GM23338 (cell line): ENCODE measurements around the gene ANKS1B. TPM values are rescaled to one million over a fixed set of nuclear protein-coding genes. Genes with fewer than 3 reads are reported as not detected.

Experiments
- ATAC-seq: fragments of 200-7000 bp; cut with Tn5 transposase; 3 replicates; pipeline ENCODE4 v1.9.1; 2020
- DNase-seq: peaks from one replicate; pipeline ENCODE4 v3.0.0-alpha.2; 2015; ENCODE audit warnings: low spot score
- H2AFZ ChIP-seq: fragments of 200-600 bp; sonication (generic); 2 replicates; pipeline ENCODE4 v1.8.0; 2016; ENCODE audit warnings: antibody characterized with exemption, mild to moderate bottlenecking, moderate library complexity
- H3F3A ChIP-seq: fragments of 200-600 bp; sonication (generic); replicated peaks from 2 replicates; pipeline ENCODE4 v1.8.0; 2017; ENCODE audit warnings: antibody characterized with exemption, mixed run types, low read depth
- H3K27ac ChIP-seq: fragments of 200-600 bp; sonication (generic); 2 replicates; pipeline ENCODE4 v1.6.1; 2016; ENCODE audit warnings: low read depth
- H3K27me3 ChIP-seq: fragments of 200-600 bp; sonication (generic); 2 replicates; pipeline ENCODE4 v1.8.0; 2016; ENCODE audit warnings: mild to moderate bottlenecking, mixed run types, moderate library complexity; ENCODE audit not compliant: insufficient read depth
- H3K36me3 ChIP-seq: fragments of 200-600 bp; sonication (generic); 2 replicates; pipeline ENCODE4 v1.8.0; 2016; ENCODE audit warnings: mild to moderate bottlenecking; ENCODE audit not compliant: insufficient read depth
- H3K4me1 ChIP-seq: fragments of 200-600 bp; sonication (generic); 2 replicates; pipeline ENCODE4 v1.8.0; 2016; ENCODE audit warnings: mild to moderate bottlenecking, moderate library complexity; ENCODE audit not compliant: insufficient read depth
- H3K4me2 ChIP-seq: fragments of 200-600 bp; sonication (generic); 2 replicates; pipeline ENCODE4 v1.7.1; 2017; ENCODE audit warnings: mixed run types
- H3K4me3 ChIP-seq: fragments of 200-600 bp; sonication (generic); 2 replicates; pipeline ENCODE4 v1.6.1; 2016; ENCODE audit warnings: mixed run types
- H3K79me2 ChIP-seq: fragments of 200-600 bp; sonication (generic); replicated peaks from 2 replicates; pipeline ENCODE4 v1.8.0; 2017; ENCODE audit warnings: mild to moderate bottlenecking; ENCODE audit not compliant: insufficient read depth
- H3K9me2 ChIP-seq: fragments of 200-600 bp; sonication (generic); 2 replicates; pipeline ENCODE4 v1.8.0; 2017; ENCODE audit not compliant: insufficient read depth
- H4K20me1 ChIP-seq: fragments of 200-600 bp; sonication (generic); replicated peaks from 2 replicates; pipeline ENCODE4 v1.8.0; 2017; ENCODE audit warnings: mild to moderate bottlenecking; ENCODE audit not compliant: insufficient read depth
- H3K27ac Mint-ChIP-seq: 2 replicates; pipeline ENCODE4 v1.8.0; 2020; ENCODE audit warnings: inconsistent platforms, mild to moderate bottlenecking, moderate library complexity, mixed read lengths
- H3K27me3 Mint-ChIP-seq: 3 replicates; pipeline ENCODE4 v1.8.0; 2022; ENCODE audit warnings: low read depth, mild to moderate bottlenecking, moderate library complexity, mixed read lengths, inconsistent platforms; ENCODE audit not compliant: insufficient read depth, poor library complexity
- H3K36me3 Mint-ChIP-seq: 3 replicates; pipeline ENCODE4 v1.8.0; 2021; ENCODE audit warnings: low read depth, mild to moderate bottlenecking, inconsistent platforms, moderate library complexity, mixed read lengths
- H3K4me1 Mint-ChIP-seq: 3 replicates; pipeline ENCODE4 v1.8.0; 2020; ENCODE audit warnings: mild to moderate bottlenecking, inconsistent platforms, mixed read lengths
- H3K4me3 Mint-ChIP-seq: 3 replicates; pipeline ENCODE4 v1.8.0; 2021; ENCODE audit warnings: moderate library complexity, mild to moderate bottlenecking, inconsistent platforms, mixed read lengths
- H3K9me3 Mint-ChIP-seq: 3 replicates; pipeline ENCODE4 v1.8.0; 2020; ENCODE audit warnings: moderate library complexity, mild to moderate bottlenecking, inconsistent platforms, mixed read lengths
- CREB1 ChIP-seq: fragments of 250-450 bp; sonication (Bioruptor Pico); IDR thresholded peaks from 2 replicates; pipeline ENCODE4 v1.5.0; 2020; ENCODE audit warnings: low read depth, mild to moderate bottlenecking, moderate library complexity
- EZH2 ChIP-seq: fragments of 200-600 bp; sonication (generic); IDR thresholded peaks from one replicate; pipeline ENCODE4 v1.8.0; 2017; ENCODE audit warnings: antibody characterized with exemption, mild to moderate bottlenecking, low read depth; ENCODE audit not compliant: unreplicated experiment
- EZH2phosphoT487 ChIP-seq: fragments of 200-600 bp; sonication (generic); IDR thresholded peaks from one replicate; pipeline ENCODE4 v1.8.1; 2018; ENCODE audit warnings: antibody characterized with exemption; ENCODE audit not compliant: unreplicated experiment
- JUNB ChIP-seq: IDR thresholded peaks from one replicate; pipeline ENCODE4 v1.6.1; 2016; ENCODE audit warnings: antibody characterized with exemption; ENCODE audit not compliant: unreplicated experiment
- NANOG ChIP-seq: IDR thresholded peaks from 2 replicates; pipeline ENCODE4 v1.6.1; 2016; ENCODE audit warnings: antibody characterized with exemption, borderline replicate concordance
- POLR2AphosphoS5 ChIP-seq: IDR thresholded peaks from 2 replicates; pipeline ENCODE4 v1.6.1; 2016; ENCODE audit warnings: antibody characterized with exemption, low read depth
- STAT1 ChIP-seq: IDR thresholded peaks from one replicate; pipeline ENCODE4 v1.6.1; 2016; ENCODE audit warnings: antibody characterized with exemption; ENCODE audit not compliant: unreplicated experiment
- ZNF114 ChIP-seq: fragments of 250-450 bp; sonication (Bioruptor Pico); IDR thresholded peaks from 2 replicates; pipeline ENCODE4 v1.5.0; 2020; ENCODE audit warnings: mild to moderate bottlenecking, moderate library complexity
- ZNF331 ChIP-seq: fragments of 250-450 bp; sonication (Bioruptor Pico); IDR thresholded peaks from 2 replicates; pipeline ENCODE4 v1.5.0; 2020; ENCODE audit warnings: low read depth, mild to moderate bottlenecking, moderate library complexity
- polyA plus RNA-seq: library from polyadenylated mRNA; unstranded; fragments of >200 nt; fragmentation: Nextera tagmentation; extraction: Ambion mirVana; gene quantifications from 2 replicates; pipeline ENCODE4 v1.2.1, GENCODE V29; 2016
- total RNA-seq: library from RNA; depleted of rRNA; stranded (reverse); fragments of >200 nt; shearing (Covaris generic); gene quantifications from 2 replicates; pipeline ENCODE4 v1.2.3, GENCODE V29; 2014
- TF ChIP-seq, protein P1 (sequence below): fragments of 250-450 bp; sonication (Bioruptor Pico); IDR thresholded peaks from 2 replicates; pipeline ENCODE4 v1.5.0; 2020; ENCODE audit warnings: mild to moderate bottlenecking, moderate library complexity
- TF ChIP-seq, protein P2 (sequence below): IDR thresholded peaks from 2 replicates; pipeline ENCODE4 v1.6.1; 2016; ENCODE audit warnings: antibody characterized with exemption
- TF ChIP-seq, protein P3 (sequence below), 2 experiments: fragments of 200-600 bp in 1 of 2; sonication (generic) in 1 of 2; conservative IDR thresholded peaks; 2 replicates each; pipeline versions ENCODE4 v1.5.1 to v1.6.1; 2016 to 2017; ENCODE audit warnings: antibody characterized with exemption in 2 of 2, low read depth in 2 of 2, mild to moderate bottlenecking in 2 of 2, moderate library complexity in 1 of 2
- TF ChIP-seq, protein P4 (sequence below): IDR thresholded peaks from one replicate; pipeline ENCODE4 v1.6.1; 2018; ENCODE audit warnings: antibody characterized with exemption; ENCODE audit not compliant: unreplicated experiment

The ANKS1B gene
- total and polyA plus RNA-seq, 2 experiments from 2014 or later, result 4.3 to 5.8 TPM

GRCh38 chr12:98954506-98954905, 1030.2 kb downstream of the ANKS1B start:
- no peaks in the 10 kb centered on the region for H3K27me3 Mint-ChIP-seq
- no peak for ATAC-seq
- no peak overlapping the region for H3K4me2 ChIP-seq
- H3K9me2 ChIP-seq, result peaks cover 4% of the 10 kb centered on the region; the same call in 1 of the 2 replicates
- no peak for DNase-seq
- TF ChIP-seq, protein P1, sequence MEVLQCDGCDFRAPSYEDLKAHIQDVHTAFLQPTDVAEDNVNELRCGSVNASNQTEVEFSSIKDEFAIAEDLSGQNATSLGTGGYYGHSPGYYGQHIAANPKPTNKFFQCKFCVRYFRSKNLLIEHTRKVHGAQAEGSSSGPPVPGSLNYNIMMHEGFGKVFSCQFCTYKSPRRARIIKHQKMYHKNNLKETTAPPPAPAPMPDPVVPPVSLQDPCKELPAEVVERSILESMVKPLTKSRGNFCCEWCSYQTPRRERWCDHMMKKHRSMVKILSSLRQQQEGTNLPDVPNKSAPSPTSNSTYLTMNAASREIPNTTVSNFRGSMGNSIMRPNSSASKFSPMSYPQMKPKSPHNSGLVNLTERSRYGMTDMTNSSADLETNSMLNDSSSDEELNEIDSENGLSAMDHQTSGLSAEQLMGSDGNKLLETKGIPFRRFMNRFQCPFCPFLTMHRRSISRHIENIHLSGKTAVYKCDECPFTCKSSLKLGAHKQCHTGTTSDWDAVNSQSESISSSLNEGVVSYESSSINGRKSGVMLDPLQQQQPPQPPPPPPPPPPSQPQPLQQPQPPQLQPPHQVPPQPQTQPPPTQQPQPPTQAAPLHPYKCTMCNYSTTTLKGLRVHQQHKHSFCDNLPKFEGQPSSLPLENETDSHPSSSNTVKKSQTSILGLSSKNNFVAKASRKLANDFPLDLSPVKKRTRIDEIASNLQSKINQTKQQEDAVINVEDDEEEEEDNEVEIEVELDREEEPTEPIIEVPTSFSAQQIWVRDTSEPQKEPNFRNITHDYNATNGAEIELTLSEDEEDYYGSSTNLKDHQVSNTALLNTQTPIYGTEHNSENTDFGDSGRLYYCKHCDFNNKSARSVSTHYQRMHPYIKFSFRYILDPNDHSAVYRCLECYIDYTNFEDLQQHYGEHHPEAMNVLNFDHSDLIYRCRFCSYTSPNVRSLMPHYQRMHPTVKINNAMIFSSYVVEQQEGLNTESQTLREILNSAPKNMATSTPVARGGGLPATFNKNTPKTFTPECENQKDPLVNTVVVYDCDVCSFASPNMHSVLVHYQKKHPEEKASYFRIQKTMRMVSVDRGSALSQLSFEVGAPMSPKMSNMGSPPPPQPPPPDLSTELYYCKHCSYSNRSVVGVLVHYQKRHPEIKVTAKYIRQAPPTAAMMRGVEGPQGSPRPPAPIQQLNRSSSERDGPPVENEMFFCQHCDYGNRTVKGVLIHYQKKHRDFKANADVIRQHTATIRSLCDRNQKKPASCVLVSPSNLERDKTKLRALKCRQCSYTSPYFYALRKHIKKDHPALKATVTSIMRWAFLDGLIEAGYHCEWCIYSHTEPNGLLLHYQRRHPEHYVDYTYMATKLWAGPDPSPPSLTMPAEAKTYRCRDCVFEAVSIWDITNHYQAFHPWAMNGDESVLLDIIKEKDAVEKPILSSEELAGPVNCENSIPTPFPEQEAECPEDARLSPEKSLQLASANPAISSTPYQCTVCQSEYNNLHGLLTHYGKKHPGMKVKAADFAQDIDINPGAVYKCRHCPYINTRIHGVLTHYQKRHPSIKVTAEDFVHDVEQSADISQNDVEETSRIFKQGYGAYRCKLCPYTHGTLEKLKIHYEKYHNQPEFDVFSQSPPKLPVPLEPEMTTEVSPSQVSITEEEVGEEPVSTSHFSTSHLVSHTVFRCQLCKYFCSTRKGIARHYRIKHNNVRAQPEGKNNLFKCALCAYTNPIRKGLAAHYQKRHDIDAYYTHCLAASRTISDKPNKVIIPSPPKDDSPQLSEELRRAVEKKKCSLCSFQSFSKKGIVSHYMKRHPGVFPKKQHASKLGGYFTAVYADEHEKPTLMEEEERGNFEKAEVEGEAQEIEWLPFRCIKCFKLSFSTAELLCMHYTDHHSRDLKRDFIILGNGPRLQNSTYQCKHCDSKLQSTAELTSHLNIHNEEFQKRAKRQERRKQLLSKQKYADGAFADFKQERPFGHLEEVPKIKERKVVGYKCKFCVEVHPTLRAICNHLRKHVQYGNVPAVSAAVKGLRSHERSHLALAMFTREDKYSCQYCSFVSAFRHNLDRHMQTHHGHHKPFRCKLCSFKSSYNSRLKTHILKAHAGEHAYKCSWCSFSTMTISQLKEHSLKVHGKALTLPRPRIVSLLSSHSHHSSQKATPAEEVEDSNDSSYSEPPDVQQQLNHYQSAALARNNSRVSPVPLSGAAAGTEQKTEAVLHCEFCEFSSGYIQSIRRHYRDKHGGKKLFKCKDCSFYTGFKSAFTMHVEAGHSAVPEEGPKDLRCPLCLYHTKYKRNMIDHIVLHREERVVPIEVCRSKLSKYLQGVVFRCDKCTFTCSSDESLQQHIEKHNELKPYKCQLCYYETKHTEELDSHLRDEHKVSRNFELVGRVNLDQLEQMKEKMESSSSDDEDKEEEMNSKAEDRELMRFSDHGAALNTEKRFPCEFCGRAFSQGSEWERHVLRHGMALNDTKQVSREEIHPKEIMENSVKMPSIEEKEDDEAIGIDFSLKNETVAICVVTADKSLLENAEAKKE (CRISPR knock-in tag), result no peak
- no peak for TF ChIP-seq NANOG
- no peak for TF ChIP-seq POLR2AphosphoS5
- TF ChIP-seq, protein P2, sequence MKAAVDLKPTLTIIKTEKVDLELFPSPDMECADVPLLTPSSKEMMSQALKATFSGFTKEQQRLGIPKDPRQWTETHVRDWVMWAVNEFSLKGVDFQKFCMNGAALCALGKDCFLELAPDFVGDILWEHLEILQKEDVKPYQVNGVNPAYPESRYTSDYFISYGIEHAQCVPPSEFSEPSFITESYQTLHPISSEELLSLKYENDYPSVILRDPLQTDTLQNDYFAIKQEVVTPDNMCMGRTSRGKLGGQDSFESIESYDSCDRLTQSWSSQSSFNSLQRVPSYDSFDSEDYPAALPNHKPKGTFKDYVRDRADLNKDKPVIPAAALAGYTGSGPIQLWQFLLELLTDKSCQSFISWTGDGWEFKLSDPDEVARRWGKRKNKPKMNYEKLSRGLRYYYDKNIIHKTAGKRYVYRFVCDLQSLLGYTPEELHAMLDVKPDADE, result no peak
- TF ChIP-seq, protein P3, sequence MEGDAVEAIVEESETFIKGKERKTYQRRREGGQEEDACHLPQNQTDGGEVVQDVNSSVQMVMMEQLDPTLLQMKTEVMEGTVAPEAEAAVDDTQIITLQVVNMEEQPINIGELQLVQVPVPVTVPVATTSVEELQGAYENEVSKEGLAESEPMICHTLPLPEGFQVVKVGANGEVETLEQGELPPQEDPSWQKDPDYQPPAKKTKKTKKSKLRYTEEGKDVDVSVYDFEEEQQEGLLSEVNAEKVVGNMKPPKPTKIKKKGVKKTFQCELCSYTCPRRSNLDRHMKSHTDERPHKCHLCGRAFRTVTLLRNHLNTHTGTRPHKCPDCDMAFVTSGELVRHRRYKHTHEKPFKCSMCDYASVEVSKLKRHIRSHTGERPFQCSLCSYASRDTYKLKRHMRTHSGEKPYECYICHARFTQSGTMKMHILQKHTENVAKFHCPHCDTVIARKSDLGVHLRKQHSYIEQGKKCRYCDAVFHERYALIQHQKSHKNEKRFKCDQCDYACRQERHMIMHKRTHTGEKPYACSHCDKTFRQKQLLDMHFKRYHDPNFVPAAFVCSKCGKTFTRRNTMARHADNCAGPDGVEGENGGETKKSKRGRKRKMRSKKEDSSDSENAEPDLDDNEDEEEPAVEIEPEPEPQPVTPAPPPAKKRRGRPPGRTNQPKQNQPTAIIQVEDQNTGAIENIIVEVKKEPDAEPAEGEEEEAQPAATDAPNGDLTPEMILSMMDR (conservative IDR thresholded peaks at IDR 0.05; ENCODE audit: low read depth in 2 of 2), result no peak
- TF ChIP-seq, protein P4, sequence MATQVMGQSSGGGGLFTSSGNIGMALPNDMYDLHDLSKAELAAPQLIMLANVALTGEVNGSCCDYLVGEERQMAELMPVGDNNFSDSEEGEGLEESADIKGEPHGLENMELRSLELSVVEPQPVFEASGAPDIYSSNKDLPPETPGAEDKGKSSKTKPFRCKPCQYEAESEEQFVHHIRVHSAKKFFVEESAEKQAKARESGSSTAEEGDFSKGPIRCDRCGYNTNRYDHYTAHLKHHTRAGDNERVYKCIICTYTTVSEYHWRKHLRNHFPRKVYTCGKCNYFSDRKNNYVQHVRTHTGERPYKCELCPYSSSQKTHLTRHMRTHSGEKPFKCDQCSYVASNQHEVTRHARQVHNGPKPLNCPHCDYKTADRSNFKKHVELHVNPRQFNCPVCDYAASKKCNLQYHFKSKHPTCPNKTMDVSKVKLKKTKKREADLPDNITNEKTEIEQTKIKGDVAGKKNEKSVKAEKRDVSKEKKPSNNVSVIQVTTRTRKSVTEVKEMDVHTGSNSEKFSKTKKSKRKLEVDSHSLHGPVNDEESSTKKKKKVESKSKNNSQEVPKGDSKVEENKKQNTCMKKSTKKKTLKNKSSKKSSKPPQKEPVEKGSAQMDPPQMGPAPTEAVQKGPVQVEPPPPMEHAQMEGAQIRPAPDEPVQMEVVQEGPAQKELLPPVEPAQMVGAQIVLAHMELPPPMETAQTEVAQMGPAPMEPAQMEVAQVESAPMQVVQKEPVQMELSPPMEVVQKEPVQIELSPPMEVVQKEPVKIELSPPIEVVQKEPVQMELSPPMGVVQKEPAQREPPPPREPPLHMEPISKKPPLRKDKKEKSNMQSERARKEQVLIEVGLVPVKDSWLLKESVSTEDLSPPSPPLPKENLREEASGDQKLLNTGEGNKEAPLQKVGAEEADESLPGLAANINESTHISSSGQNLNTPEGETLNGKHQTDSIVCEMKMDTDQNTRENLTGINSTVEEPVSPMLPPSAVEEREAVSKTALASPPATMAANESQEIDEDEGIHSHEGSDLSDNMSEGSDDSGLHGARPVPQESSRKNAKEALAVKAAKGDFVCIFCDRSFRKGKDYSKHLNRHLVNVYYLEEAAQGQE, result no peak
- TF ChIP-seq EZH2phosphoT487, result no peak
- no peak for TF ChIP-seq ZNF114 (CRISPR knock-in tag)
- TF ChIP-seq EZH2, result no peak
- TF ChIP-seq STAT1, result no peak
- no peak for TF ChIP-seq JUNB
- TF ChIP-seq ZNF331 (CRISPR knock-in tag), result no peak
- TF ChIP-seq CREB1, result no peak
- no peaks in the 10 kb centered on the region for H3K36me3 Mint-ChIP-seq
- H3K27me3 ChIP-seq, result no peaks in the 10 kb centered on the region
- no peak overlapping the region for H3K27ac ChIP-seq
- H3K4me3 Mint-ChIP-seq, result no peak overlapping the region
- no peaks in the 10 kb centered on the region for H3K36me3 ChIP-seq
- no peak overlapping the region for H3K27ac Mint-ChIP-seq
- no peaks in the 10 kb centered on the region for H4K20me1 ChIP-seq
- H3K79me2 ChIP-seq, result no peaks in the 10 kb centered on the region
- H3F3A ChIP-seq, result no peaks in the 10 kb centered on the region
- peaks cover 6% of the 10 kb centered on the region; the same call in 2 of the 3 replicates for H3K4me1 Mint-ChIP-seq
- H2AFZ ChIP-seq, result no peak overlapping the region
- no peak overlapping the region for H3K4me3 ChIP-seq
- H3K9me3 Mint-ChIP-seq, result no peaks in the 10 kb centered on the region
- no peaks in the 10 kb centered on the region for H3K4me1 ChIP-seq
